ENCODE results near the gene TAF15.

TAF15 gene

DNA sequence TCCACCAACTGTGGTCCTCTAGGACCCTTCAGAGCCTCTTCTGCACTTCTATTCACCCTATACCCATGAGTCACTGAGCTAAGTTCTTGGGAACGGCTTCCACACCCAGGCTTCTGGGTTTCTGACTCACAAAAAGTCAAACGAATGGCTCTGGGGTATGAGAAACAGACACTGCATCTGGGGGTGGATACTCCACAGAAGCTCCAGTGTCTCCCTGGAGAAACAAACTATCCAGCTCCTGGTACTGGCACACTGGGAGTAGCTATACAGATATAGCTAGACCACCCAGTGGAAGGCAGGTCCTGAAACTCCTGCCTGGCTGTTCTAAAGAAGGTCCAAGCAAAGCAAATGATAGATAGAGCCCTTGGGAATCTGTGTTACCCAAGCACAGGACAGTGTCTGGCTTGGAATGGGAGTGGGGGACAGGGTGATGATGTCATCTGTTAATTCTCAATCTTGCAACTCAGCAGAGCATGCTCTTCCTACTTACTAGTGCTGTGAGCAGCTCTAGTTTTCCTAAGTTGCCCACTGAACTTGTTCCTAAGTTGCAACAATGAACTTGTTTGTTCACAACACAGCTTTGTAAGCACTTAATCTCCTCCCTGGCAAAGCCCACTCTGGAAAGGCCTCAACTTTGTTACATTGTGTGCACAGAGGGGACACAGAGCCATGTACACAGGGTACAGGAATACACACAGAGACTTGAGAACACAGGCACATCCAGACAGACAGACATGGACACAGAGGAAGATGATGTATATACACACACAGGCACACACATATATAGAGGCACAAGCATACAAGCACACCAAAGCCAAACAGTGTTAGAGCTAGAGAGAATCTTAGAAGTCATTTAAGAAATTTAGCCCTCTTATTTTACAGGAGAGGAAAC lies 20.6 kb upstream of the TAF15 start:
- peak; percentile 65 to 72 for DNase-seq (ENCODE audit: low read depth in 2 of 2)

DNA sequence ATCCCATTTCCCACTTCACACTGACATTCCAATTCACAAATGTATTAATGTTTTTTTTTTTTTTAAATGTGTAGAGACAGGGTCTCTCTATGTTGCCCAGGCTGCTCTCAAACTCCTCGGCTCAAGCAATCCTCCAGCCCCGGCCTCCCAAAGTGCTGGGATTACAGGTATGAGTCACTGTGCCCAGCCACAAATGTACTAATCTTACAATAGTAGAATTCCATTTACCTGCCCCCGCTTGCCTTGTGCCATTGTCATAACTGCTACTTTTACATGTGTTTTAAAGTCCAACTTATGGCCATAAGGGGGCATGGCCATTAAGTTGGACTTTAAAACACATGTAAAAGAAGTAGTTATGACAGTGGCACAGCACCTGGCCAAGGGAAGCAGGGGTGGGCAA lies 18.4 kb upstream of the TAF15 start:
- DNase-seq (ENCODE audit: low read depth in 2 of 2) = no peak

DNA sequence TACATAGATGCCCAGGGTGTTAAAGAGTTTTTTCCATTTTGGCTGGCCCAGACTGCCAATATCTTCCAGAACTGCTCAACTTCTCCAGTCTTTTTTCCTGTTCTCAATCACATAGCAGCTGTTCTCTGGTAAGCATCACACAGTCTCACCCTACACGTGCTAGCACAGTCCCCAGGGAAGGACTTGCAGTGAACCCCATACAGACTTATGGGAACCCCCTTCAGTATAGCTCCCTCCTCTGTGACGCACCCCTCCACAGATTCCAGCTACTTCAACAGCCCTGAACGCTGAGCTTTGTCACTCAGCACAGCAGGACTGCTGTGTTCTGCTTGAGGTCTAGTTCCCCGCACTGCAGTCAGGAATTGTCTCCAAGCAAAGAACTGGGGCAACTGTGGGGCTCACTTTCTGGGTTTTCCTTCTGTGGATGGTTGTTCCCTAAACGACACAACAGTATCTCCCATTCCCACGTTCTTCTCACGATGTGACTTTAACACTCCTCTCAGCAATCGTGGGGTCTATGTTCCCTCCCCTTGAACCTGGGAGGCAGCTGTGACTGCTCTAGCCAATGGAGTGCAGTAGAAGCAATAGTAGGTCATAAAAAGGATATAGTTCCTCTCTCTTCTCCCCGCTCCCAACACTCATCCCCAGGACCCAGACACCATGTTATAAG lies 17.5 kb upstream of the TAF15 start:
- no peak for DNase-seq (ENCODE audit: low read depth in 2 of 2)

DNA sequence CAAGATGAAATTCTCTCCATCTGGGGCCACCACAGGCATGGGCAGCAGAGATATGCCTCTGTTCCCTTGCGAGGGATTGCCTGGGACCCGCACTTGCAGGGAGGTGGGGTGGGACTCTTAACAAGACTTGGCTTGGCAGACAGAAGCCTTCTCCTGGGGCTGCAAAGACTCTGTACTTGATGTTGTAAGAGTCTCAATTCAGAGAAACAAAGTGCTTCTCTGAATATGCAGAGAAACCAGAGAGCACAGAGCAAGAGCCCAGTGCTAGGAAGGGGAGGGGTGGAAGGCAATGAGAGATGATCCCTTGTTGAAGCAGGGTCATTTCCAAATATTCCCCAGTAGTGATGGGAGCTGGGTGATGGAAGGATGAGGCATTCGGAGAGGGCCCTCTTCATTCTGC lies 16.0 kb upstream of the TAF15 start:
- DNase-seq (ENCODE audit: low read depth in 2 of 2) = no peak

DNA sequence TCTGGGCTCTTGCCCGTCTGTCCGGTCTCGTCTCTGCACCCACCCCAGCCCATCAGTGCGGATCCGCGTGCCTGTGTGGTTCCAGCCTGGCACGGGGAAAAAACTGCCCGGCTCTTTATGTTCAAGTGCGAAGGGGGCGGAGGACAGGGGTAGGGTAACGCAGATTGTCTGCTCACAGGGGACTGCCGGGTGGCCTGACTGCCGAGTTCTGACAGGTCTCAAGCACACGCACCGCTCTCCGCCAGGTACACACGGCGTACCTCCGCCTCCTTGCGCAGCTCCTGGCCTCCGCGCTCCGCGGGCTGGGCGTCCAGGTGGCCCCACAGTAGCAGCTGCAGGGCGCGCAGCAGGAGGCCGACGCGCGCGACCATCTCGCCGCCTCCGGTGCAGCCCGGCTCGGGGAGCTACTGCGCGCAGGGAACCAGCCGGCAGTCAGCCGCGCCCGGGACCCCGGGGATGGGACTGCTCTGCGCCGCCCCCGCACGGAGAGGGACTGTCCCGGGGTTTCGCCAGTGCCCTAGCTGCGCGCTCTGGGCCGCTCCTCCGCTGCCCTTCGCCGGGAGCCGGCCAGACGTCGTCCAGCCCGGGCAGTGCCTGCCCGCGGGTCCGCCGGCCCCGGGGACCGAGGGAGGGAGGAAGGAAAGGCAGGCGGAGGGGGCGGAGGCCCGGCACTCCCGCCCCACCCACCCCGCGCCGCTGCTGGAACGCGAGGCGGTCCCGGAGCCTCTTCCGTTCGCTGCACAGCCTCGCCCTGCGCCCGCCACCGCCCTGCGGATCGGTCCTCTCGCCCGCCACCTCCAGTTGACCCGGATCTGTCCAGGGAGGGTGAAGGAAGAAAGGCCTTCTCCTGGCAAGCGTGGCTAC lies 14.0 kb upstream of the TAF15 start, which contains the start of gene MMP28:
MMP28 (minus strand) TSS at position 635 of the 864 bp plus-strand sequence; CDS start at position 371, 264 bp downstream.
- no peak for DNase-seq (ENCODE audit: low read depth in 2 of 2)

DNA sequence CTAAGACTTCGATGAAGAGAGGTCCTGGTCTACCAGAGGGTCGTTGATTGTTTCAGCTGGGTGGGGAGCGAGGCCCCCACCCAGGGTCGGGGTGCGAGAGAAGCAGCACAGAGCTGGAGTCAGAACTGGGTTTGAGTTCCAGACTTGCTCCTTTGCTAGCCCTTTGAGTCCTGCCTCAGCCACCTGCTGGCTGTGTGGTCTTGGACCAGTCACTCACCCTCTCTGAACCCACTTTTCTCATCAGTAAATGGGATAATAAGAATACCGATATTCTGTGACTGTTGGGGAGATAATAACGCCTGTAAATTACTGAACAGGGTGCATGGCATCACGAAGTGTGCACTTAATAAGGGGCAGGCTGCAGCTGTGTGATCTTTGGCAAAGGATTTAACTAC lies 13.4 kb upstream of the TAF15 start:
- DNase-seq (ENCODE audit: low read depth in 2 of 2) = no peak

DNA sequence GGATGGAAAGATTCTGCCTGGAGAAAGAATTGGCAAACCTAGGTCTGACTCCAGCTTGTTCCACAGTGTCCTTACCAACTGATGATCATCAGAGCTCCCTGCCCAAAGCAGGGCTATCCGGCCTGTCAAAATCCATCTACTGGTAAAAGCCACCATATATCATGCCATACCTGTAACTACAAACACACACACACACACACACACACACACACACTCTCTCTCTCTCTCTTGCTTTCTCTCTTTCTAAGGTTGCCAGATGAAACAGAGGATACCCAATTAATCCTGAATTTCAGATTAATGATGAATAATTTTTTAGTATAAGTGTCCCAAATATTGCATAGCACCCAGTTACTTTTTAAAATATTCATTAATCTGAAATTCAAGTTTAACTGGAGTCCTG lies 12.3 kb upstream of the TAF15 start:
- DNase-seq (ENCODE audit: low read depth in 2 of 2) = no peak

DNA sequence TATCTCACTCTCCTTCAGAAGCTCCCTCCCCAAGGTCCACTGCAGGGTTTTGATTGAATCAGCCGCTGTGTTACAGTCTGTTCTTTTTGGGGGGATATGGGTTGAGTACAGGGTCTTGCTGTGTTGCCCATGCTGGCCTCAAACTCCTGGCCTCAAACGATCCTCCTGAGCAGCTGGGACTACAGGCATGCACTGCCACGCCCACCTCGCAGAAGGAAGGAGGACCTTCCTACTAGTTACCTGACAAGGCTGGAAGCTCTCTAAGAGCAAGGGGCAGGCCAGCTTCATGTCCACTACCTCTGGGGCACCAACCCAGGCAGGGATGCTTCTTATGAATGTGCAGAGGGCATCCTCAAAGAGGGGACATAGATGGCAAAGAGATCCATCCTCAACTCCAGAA lies 11.9 kb upstream of the TAF15 start:
- DNase-seq (ENCODE audit: low read depth in 2 of 2) = no peak

DNA sequence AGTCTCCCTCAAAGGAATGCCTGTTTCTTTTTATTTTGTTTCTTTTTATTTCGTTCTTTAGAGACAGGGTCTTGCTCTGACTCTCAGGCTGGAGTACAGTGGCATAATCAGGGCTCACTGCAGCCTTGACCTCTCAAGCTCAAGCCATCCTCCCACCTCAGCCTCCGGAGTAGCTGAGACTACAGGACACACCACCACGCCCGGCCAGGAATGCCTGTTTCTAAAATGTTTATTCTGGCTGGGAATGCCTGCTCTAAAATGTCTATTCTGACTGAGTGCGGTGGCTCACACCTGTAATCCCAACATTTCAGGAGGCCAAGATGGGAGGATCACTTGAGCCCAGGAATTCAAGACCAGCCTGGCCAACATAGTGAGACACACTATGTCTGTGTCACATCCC lies 11.4 kb upstream of the TAF15 start:
- no peak for DNase-seq (ENCODE audit: low read depth in 2 of 2)

DNA sequence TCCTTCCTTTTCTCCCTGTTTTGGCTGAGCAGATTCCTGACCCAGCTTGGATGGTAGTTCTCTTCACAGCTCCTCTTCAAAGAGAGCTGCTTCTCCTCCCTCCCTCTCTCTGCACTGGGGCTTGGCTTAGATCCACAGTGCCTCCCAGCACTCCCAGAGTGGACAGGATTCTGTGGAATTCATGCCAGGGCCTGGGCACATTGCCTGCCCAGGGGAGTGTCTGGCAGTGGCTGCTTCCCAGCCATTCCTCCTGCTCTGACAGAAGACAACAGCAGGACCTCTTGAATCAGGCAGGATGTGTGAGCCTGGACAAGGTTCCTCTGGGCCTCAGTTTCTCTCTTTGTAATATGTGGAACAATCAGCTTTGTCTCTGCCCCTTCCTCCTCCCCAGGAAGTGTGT lies 9.3 kb upstream of the TAF15 start:
- DNase-seq (ENCODE audit: low read depth in 2 of 2) = no peak

DNA sequence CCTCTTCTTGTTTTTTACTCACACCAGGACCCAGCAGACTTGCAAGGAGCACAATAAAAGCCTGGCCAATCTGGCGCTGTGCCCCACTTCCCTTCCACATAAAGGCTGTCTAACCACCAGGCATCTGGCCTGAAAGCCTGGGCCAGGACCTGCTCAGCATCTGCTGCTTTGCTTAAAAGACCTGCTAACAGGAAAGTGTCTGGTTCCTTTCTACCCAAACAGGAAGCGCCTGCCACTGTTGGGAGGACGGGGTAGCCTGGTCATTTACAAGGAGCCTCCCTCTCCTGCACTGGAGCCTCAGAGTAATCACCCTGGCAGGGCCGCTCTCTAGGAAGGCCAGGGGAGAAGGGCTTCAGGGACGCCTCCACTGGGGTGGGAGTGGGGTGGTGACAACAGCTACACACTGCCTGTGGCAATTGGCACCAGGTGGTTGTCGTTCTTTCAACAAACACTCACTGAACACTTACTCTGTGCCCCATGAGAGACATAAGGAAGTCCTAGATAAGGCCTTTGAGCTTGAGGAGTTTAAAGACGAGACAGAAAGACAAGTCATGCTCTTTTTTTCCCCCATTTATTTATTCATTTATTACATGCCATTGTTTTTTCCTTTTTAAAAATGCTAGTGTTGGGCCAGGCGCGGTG lies 7.6 kb upstream of the TAF15 start:
- peak; percentile 29 to 31 for DNase-seq (ENCODE audit: low read depth in 2 of 2)

DNA sequence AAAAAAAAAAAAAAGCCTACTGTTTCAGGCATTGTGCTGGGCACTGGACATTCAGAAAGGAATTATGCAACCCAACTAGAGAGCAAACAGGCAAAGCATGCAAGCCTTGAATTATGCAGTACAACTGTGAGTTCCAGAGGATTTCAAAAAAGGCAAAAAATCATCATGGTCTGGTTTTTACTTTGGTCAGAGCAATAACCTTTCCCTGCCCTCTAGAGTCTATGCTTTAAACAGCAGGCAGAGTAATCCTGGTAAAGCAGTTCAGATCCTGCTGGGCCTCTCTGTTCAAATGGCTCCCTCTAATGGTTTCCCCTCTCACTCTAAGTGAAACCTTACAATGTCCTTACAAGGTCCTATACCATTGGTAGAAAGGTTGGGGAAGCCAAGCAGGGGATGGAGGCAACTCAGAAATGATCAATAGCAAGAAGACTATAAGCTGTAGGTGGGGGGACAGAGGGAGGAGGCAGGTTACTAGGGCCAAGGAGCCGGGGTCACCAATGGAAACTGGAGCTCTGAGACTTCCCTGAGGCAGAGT lies 4.6 kb upstream of the TAF15 start:
- peak; percentile 74 to 79 for DNase-seq (ENCODE audit: low read depth in 2 of 2)

DNA sequence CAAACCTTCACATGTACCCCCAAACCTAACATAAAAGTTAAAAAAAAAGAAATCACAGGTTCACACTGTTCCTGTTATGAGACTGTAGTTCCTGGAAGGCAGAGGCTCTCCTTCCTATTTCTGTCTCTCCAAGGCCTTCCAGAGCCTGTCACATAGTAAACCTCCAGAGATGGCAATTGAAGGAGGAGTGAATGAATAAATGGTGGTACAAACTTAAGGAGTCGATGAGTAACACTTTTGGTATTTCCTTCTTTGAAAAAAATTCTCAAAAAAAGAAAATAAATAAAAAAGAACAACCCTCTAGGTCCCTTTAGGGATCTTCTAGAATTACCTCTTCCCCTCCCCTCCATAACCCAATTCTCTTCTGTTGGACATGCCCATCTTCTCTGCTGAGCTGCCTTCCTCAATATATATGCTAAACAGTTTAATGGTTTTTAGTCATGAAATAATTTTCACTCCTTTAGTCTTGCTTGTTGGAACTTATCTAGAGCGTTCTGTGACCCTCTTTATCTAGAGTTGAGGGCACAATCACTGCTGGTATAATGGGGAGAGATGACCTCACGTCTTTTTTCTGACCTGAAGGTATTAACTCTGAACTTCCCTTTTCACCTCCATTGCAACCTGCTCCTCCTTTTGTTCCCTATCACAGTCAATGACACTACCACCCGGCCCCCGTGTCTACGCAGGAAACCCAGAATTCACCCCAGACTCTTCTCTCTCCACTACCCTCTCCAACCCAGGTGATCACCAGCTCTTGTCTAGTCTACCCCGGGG lies 1.7 kb upstream of the TAF15 start:
- DNase-seq (ENCODE audit: low read depth in 2 of 2) = peak; percentile 39 to 50

DNA sequence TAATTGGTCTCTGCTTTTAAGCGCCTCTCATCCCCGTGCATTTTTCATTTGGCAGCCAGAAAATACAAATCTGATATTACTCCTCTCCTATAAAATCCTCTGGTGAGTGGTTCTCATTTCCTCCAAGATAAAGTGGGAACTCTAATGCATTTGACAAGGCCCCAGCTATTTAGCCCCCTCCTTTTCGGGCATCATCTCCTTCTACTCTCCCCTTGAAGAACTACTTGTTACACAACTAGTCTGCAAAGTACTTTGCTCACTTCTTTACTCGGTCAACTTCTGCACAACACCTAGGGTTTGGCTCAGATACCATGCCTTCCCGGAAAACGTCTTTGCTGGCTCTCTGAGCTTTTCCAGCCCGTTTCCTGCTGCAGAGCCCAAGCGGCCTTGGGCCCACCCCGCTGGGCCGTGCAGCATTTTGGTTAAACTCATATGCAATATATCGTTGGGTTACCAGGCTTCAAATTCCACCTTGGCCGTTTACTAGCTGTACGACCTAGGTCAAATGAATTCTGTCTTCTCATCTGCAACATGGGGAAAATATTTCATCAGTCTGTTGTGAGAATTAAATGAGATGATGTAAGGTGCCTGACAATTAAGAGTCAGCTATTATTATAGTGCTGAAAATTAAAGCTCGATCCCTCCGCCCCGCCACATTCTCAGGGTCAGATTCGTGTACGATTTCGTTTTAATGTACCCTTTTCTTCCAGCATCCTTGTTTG lies 883 bp upstream of the TAF15 start:
- DNase-seq (ENCODE audit: low read depth in 2 of 2) = no peak

DNA sequence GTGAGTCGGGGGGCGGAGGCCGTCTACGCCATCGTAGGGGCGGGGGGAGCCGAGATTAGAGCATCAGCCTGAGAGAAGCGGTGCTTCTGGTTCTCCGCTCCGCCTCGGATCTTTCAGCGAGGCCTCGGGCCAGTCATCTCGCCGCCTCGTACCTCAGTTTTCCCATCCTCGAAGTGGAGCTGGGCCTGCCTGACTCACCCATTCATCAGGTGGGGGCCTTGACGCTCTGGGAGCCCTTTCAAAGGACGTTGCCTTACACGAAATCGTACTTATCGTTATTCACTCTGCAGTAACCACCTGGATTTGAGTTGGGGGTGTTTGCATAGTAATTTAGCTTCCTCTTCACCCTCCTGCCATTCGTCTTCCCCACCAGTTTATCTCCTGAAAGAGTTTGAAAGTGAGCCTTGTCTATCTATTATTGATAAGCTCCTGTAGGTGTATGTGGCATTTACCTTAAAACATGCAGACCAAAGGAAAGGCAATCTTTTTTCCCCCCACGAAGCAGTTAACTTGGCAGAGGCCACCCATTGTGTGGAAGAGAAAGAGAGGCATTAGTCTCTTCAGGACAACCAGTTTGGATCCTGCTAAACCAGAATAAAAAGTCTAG lies 674 bp downstream of the TAF15 start:
- DNase-seq (ENCODE audit: low read depth in 2 of 2) = no peak

DNA sequence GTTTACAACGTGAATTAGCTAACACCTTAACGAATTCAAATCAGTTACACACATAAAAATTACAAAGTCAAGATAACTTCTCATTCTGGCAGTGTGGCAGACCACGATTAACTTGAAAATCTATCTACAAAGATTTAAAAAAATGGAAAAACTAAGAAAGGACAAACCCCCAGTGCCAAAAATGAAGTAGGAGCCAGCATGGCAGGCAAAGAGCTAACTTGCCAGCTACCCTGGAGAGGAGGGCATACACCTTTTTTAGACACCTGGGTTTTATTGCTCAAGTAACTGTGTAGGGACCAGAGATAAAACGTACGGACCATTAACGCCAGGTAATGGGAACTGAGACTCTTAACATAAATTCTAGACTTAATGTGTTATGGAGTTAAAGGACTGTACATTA lies 2.5 kb downstream of the TAF15 start:
- DNase-seq (ENCODE audit: low read depth in 2 of 2) = no peak

DNA sequence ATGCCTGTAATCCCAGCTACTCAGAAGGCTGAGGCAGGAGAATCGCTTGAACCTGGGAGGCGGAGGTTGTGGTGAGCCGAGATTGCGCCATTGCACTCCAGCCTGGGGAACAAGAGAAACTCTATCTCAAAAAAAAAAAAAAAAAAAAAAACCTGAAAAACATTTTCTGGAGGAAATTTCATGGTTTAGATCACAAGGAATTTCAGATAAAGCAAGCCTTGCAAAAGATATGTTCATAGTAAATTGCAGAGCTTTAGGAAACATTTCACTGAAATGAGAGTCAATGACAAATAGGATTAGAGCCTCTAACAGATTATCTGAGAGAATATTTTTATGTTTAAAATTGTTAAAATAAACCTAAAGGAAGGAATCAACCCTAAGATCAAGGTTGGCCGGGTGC lies 3.2 kb downstream of the TAF15 start:
- no peak for DNase-seq (ENCODE audit: low read depth in 2 of 2)

DNA sequence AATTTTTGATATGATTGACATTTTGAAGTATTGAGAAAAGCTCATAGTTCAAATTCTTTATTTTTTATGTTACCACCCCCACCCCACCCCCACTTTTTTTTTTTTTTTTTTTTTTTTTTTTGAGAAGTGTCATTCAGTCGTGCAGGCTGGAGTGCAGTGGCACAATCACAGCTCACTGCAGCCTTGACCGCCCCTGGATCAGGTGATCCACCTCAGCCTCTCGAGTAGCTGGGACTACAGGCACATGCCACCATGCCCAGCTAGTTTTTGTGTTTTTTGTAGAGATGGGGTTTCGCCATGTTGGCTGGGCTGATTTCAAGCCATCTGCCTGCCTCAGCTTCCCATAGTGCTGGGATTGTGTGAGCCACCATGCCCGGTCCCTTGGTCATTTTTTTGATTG lies 7.4 kb downstream of the TAF15 start:
- no peak for DNase-seq (ENCODE audit: low read depth in 2 of 2)

DNA sequence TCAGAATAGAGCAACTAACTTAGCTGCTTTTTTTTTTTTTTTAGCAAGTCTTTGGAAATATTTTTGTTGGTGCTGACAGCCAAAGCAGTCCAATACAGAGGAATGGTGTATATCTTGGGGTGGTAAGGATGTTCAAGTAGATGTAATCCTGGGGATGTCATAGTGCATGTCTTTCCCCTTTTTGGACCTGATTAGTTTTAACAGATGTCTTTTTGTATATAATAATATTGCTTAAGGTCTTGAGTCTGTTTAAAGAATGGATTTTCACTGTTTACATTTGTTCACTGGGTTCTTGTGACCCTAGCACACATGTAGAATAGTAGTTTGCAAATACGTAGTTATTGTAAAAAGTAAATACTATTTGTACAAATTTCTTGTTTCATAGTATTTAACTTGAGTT lies 7.9 kb downstream of the TAF15 start:
- no peak for DNase-seq (ENCODE audit: low read depth in 2 of 2)

DNA sequence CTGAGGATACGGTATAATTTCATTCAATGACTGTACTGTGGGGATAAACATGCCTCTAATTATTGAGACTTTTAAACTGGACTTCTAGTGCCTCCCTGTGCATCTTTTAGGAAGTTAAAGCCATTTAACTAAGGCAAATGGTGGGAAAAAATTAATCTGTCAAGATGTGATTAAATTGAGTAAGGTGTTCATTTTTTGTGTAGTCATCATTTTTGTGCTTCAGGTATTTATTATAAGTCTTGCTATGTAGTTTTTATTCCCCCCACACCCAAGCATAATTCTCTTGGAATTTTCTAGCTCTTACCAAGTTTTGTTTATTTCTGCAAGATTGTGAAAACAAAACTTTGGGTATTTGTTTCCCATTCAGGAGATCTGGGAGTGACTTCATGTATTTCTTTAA lies 10.2 kb downstream of the TAF15 start:
- no peak for DNase-seq (ENCODE audit: low read depth in 2 of 2)
